ENCODE measurements around the gene NOP56. TPM values are rescaled to one million over a fixed set of nuclear protein-coding genes. Genes with fewer than 3 reads are reported as not detected.
A peak's percentile ranks its signal among the peaks of the same experiment; 100 is the strongest.

NOP56 gene
- total RNA-seq, 2 experiments from 2014 or later: 402 to 408 TPM

- Mint-ChIP-seq H3K4me1 (ENCODE audit: low read depth) (no peaks in the 10 kb centered on the region), H3K36me3 (no peaks in the 10 kb centered on the region), H3K9me3 (no peaks in the 10 kb centered on the region), H3K4me3 (no peak overlapping the region), H3K27ac (no peak overlapping the region), H3K27me3 (peaks cover 22% of the 10 kb centered on the region)
- intact Hi-C loops (cut with micrococcal nuclease): no loop called here
- ChIA-PET POLR2A (no interaction called here), CTCF (no interaction called here)
- DNase-seq: no peak
These were observed 33.1 kb upstream of the NOP56 start for GRCh38 chr20:2619337-2619736.

- Mint-ChIP-seq H3K4me1 (ENCODE audit: low read depth) (no peaks in the 10 kb centered on the region), H3K27ac (no peak overlapping the region), H3K4me3 (no peak overlapping the region), H3K27me3 (peaks cover 22% of the 10 kb centered on the region), H3K36me3 (no peaks in the 10 kb centered on the region), H3K9me3 (no peaks in the 10 kb centered on the region)
- ChIA-PET POLR2A (no interaction called here), CTCF (no interaction called here)
- intact Hi-C loops (cut with micrococcal nuclease): no loop called here
- DNase-seq: no peak
These were observed 32.4 kb upstream of the NOP56 start for GRCh38 chr20:2619961-2620595.

- no peak for DNase-seq
- peaks cover 17% of the 10 kb centered on the region for H3K27me3 Mint-ChIP-seq
- POLR2A ChIA-PET: interaction anchor here (0.5 kb wide), 1 partner anchor 167 kb away, joined by 3 read pairs; no protein-coding TSS in a partner anchor
- no peaks in the 10 kb centered on the region for H3K4me1 Mint-ChIP-seq (ENCODE audit: low read depth)
- intact Hi-C loops (cut with micrococcal nuclease): no loop called here
- H3K27ac Mint-ChIP-seq: no peak overlapping the region
- CTCF ChIA-PET: no interaction called here
- H3K36me3 Mint-ChIP-seq: peaks cover 3% of the 10 kb centered on the region
- H3K9me3 Mint-ChIP-seq: peaks cover 3% of the 10 kb centered on the region
- no peak overlapping the region for H3K4me3 Mint-ChIP-seq
These were observed 28.2 kb upstream of the NOP56 start for GRCh38 chr20:2624190-2624589.

- intact Hi-C loops (cut with micrococcal nuclease): no loop called here
- Mint-ChIP-seq H3K36me3 (peaks cover 3% of the 10 kb centered on the region), H3K27ac (no peak overlapping the region), H3K4me3 (no peak overlapping the region), H3K27me3 (peaks cover 9% of the 10 kb centered on the region), H3K9me3 (peaks cover 5% of the 10 kb centered on the region), H3K4me1 (ENCODE audit: low read depth) (no peaks in the 10 kb centered on the region)
- CTCF ChIA-PET: no interaction called here
- DNase-seq: no peak
- POLR2A ChIA-PET: no interaction called here
These were observed 27.4 kb upstream of the NOP56 start for GRCh38 chr20:2625062-2625461.

GRCh38 chr20:2626853-2627541 lies 25.4 kb upstream of the NOP56 start:
- Mint-ChIP-seq H3K27ac (no peak overlapping the region), H3K4me3 (no peak overlapping the region), H3K27me3 (peaks cover 12% of the 10 kb centered on the region), H3K9me3 (peaks cover 15% of the 10 kb centered on the region), H3K4me1 (ENCODE audit: low read depth) (no peaks in the 10 kb centered on the region), H3K36me3 (peaks cover 3% of the 10 kb centered on the region)
- ChIA-PET POLR2A (no interaction called here), CTCF (no interaction called here)
- intact Hi-C loops (cut with micrococcal nuclease): no loop called here
- no peak for DNase-seq

- no peak for DNase-seq
- ChIA-PET CTCF (interaction anchor here (0.5 to 1.5 kb wide), 2 partner anchors 88 to 109 kb away, joined by 3 to 4 read pairs; no protein-coding TSS in a partner anchor), POLR2A (no interaction called here)
- no peak overlapping the region for H3K4me3 Mint-ChIP-seq
- intact Hi-C loops (cut with micrococcal nuclease): no loop called here
- peaks cover 17% of the 10 kb centered on the region for H3K27me3 Mint-ChIP-seq
- H3K4me1 Mint-ChIP-seq (ENCODE audit: low read depth): no peaks in the 10 kb centered on the region
- peaks cover 13% of the 10 kb centered on the region for H3K9me3 Mint-ChIP-seq
- H3K36me3 Mint-ChIP-seq: no peaks in the 10 kb centered on the region
- no peak overlapping the region for H3K27ac Mint-ChIP-seq
These were observed 21.2 kb upstream of the NOP56 start for GRCh38 chr20:2631228-2631627.

- Mint-ChIP-seq H3K36me3 (no peaks in the 10 kb centered on the region), H3K4me1 (ENCODE audit: low read depth) (no peaks in the 10 kb centered on the region), H3K9me3 (peaks cover 11% of the 10 kb centered on the region), H3K27ac (no peak overlapping the region), H3K27me3 (peaks cover 17% of the 10 kb centered on the region), H3K4me3 (no peak overlapping the region)
- POLR2A ChIA-PET: interaction anchor here (1.1 kb wide), 1 partner anchor 19 kb away, joined by 3 read pairs; the partner anchor contains the start of gene NOP56
- no peak for DNase-seq
- intact Hi-C loops (cut with micrococcal nuclease): no loop called here
- CTCF ChIA-PET: no interaction called here
These were observed 19.1 kb upstream of the NOP56 start for GRCh38 chr20:2633381-2633780.

- CTCF ChIA-PET: interaction anchor here (1.1 to 1.6 kb wide), 3 partner anchors 9 to 148 kb away, joined by 3 to 9 read pairs (median 3); no protein-coding TSS in a partner anchor
These were observed 15.2 kb upstream of the NOP56 start for GRCh38 chr20:2637246-2637645.

GRCh38 chr20:2640260-2640659 lies 12.2 kb upstream of the NOP56 start:
- H3K36me3 Mint-ChIP-seq: peaks cover 4% of the 10 kb centered on the region
- ChIA-PET POLR2A (no interaction called here), CTCF (interaction anchor here (2.9 kb wide), 1 partner anchor 118 kb away, joined by 11 read pairs; no protein-coding TSS in a partner anchor)
- intact Hi-C loops (cut with micrococcal nuclease): no loop called here
- no peak for DNase-seq
- peaks cover 2% of the 10 kb centered on the region for H3K9me3 Mint-ChIP-seq
- H3K27me3 Mint-ChIP-seq: no peaks in the 10 kb centered on the region
- no peak overlapping the region for H3K27ac Mint-ChIP-seq
- no peaks in the 10 kb centered on the region for H3K4me1 Mint-ChIP-seq (ENCODE audit: low read depth)
- no peak overlapping the region for H3K4me3 Mint-ChIP-seq

More at GRCh38 chr20:2637246-2637645, 15.2 kb upstream of the NOP56 start:
- DNase-seq: no peak
- no peaks in the 10 kb centered on the region for H3K9me3 Mint-ChIP-seq
- H3K27me3 Mint-ChIP-seq: peaks cover 6% of the 10 kb centered on the region
- POLR2A ChIA-PET: interaction anchor here (1.1 kb wide), 1 partner anchor 15 kb away, joined by 4 read pairs; the partner anchor contains the start of gene NOP56
- intact Hi-C loops (cut with micrococcal nuclease): no loop called here
- H3K27ac Mint-ChIP-seq: no peak overlapping the region
- no peak overlapping the region for H3K4me3 Mint-ChIP-seq
- H3K36me3 Mint-ChIP-seq: no peaks in the 10 kb centered on the region
- no peaks in the 10 kb centered on the region for H3K4me1 Mint-ChIP-seq (ENCODE audit: low read depth)

GRCh38 chr20:2640899-2641298 lies 11.5 kb upstream of the NOP56 start:
- Mint-ChIP-seq H3K9me3 (peaks cover 2% of the 10 kb centered on the region), H3K27me3 (no peaks in the 10 kb centered on the region), H3K4me3 (no peak overlapping the region), H3K4me1 (ENCODE audit: low read depth) (no peaks in the 10 kb centered on the region), H3K36me3 (peaks cover 4% of the 10 kb centered on the region), H3K27ac (no peak overlapping the region)
- intact Hi-C loops (cut with micrococcal nuclease): no loop called here
- DNase-seq: no peak
- POLR2A ChIA-PET: no interaction called here
- CTCF ChIA-PET: interaction anchor here (2.9 kb wide), 1 partner anchor 119 kb away, joined by 11 read pairs; no protein-coding TSS in a partner anchor

GRCh38 chr20:2643708-2644107 lies 8.7 kb upstream of the NOP56 start:
- DNase-seq: no peak
- Mint-ChIP-seq H3K27me3 (no peaks in the 10 kb centered on the region), H3K36me3 (peaks cover 4% of the 10 kb centered on the region), H3K4me1 (ENCODE audit: low read depth) (no peaks in the 10 kb centered on the region), H3K4me3 (no peak overlapping the region), H3K27ac (no peak overlapping the region), H3K9me3 (peaks cover 2% of the 10 kb centered on the region)
- intact Hi-C loops (cut with micrococcal nuclease): no loop called here
- ChIA-PET CTCF (interaction anchor here (0.9 to 3.0 kb wide), 3 partner anchors 21 to 122 kb away, joined by 3 to 16 read pairs (median 3); partner anchors contain the start of gene IDH3B), POLR2A (no interaction called here)

- Mint-ChIP-seq H3K4me3 (peak overlapping the region; percentile 90), H3K27me3 (no peaks in the 10 kb centered on the region), H3K9me3 (no peaks in the 10 kb centered on the region), H3K4me1 (ENCODE audit: low read depth) (peaks cover 49% of the 10 kb centered on the region), H3K27ac (peak overlapping the region; percentile 89), H3K36me3 (peaks cover 59% of the 10 kb centered on the region)
- CTCF ChIA-PET: interaction anchor here (0.6 to 2.2 kb wide), 6 partner anchors 20 to 131 kb away, joined by 3 to 8 read pairs (median 4); no protein-coding TSS in a partner anchor
- intact Hi-C loops (cut with micrococcal nuclease): loop anchor here (1.0 to 5.0 kb wide), 4 partner anchors 11 to 182 kb away; partner anchors contain the start of genes IDH3B, SNRPB and ZNF343
- POLR2A ChIA-PET: interaction anchor here (0.7 to 5.6 kb wide), 15 partner anchors 12 to 550 kb away, joined by 3 to 68 read pairs (median 4); partner anchors contain the start of genes IDH3B and SNRPB
- no peak for DNase-seq
These were observed 508 bp downstream of the NOP56 start for GRCh38 chr20:2652724-2653555.
